Suprapubic skin (tissue), 3 donors: ENCODE results near the gene MYOM1.

Experiments used
- CTCF ChIP-seq, 2 donors: fragments of 200-600 bp in 1 of 2; fragments of 450-650 bp in 1 of 2; sonication (generic) in 1 of 2; IDR thresholded peaks; one replicate each; pipeline ENCODE4 v1.5.1; 2016 to 2019; ENCODE audit warnings: antibody characterized with exemption in 2 of 2, mild to moderate bottlenecking in 1 of 2, moderate library complexity in 1 of 2
- POLR2A ChIP-seq, 2 donors: fragments of 450-650 bp; IDR thresholded peaks; one replicate each; pipeline ENCODE4 v1.6.1; 2017; ENCODE audit warnings: antibody characterized with exemption in 2 of 2, mild to moderate bottlenecking in 2 of 2, moderate library complexity in 2 of 2

GRCh38 chr18:3183103-3183717 is 36.6 kb downstream of the MYOM1 start:
- TF ChIP-seq POLR2A (IDR thresholded peaks at IDR 0.05) (no peak), CTCF (IDR thresholded peaks at IDR 0.05) (no peak)
